ENCODE measurements around the gene TEX2. TPM values are rescaled to one million over a fixed set of nuclear protein-coding genes. Genes with fewer than 3 reads are reported as not detected.

The TEX2 gene
- total RNA-seq, 6 donors from 2014 or later: 42.3 to 96.1 (median 53.4) TPM

- no peak overlapping the region for H3K4me3 ChIP-seq
- H3K4me1 ChIP-seq: peaks cover 16 to 26% (median 20%) of the 10 kb centered on the region in 4 donors
- H3K27ac ChIP-seq: peak overlapping the region in 2 of 4 donors; percentile 59 to 66
- 69 to 83% methylated on average over 7 of the region's 7 CpGs for WGBS, 2 donors
- TF ChIP-seq POLR2AphosphoS5 (IDR thresholded peaks at IDR 0.05) (no peak), POLR2A (IDR thresholded peaks at IDR 0.05) (no peak), EP300 (IDR thresholded peaks at IDR 0.05) (no peak)
- TF ChIP-seq, protein P1, sequence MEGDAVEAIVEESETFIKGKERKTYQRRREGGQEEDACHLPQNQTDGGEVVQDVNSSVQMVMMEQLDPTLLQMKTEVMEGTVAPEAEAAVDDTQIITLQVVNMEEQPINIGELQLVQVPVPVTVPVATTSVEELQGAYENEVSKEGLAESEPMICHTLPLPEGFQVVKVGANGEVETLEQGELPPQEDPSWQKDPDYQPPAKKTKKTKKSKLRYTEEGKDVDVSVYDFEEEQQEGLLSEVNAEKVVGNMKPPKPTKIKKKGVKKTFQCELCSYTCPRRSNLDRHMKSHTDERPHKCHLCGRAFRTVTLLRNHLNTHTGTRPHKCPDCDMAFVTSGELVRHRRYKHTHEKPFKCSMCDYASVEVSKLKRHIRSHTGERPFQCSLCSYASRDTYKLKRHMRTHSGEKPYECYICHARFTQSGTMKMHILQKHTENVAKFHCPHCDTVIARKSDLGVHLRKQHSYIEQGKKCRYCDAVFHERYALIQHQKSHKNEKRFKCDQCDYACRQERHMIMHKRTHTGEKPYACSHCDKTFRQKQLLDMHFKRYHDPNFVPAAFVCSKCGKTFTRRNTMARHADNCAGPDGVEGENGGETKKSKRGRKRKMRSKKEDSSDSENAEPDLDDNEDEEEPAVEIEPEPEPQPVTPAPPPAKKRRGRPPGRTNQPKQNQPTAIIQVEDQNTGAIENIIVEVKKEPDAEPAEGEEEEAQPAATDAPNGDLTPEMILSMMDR (IDR thresholded peaks at IDR 0.05): no peak
- H3K36me3 ChIP-seq: no peaks in the 10 kb centered on the region
- DNase-seq: no peak
- no peaks in the 10 kb centered on the region for H3K9me3 ChIP-seq
- H3K27me3 ChIP-seq: no peaks in the 10 kb centered on the region
- no peak for ATAC-seq (ENCODE audit: low FRiP score in 2 of 2)
These were observed 14.9 kb upstream of the TEX2 start for GRCh38 chr17:64277831-64278562.

DNA sequence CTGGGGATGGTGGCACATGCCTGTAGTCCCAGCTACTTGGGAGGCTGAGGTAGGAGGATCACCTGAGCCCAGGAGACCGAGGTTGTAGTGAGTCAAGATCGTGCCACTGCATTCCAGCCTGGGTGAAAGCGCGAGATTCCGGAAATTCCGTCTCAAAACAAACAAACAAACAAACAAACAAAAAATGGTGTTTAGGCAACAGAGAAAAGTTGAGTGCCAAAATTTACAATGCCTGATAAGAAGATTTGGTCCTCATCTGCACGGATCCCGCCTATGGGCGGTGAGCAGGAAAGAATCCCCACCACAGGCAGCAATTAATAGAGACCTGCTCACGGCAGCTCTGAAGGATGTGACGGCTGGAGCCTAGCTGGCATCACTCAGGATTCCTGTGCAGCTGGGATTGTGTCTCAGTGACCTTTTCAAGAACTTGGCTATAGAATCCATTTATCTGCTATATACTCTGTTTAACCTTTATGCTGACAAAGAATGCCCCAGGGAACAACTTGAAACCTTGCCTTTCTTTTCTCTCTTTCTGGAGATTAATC lies 14.0 kb upstream of the TEX2 start:
- H3K27me3 ChIP-seq: no peaks in the 10 kb centered on the region
- H3K27ac ChIP-seq: peak overlapping the region in 2 of 4 donors; percentile 59 to 66
- DNase-seq (no peak), ATAC-seq (ENCODE audit: low FRiP score in 2 of 2) (no peak)
- WGBS, 2 donors: 81 to 91% methylated on average over 11 of the region's 11 CpGs
- no peak overlapping the region for H3K4me3 ChIP-seq
- no peaks in the 10 kb centered on the region for H3K9me3 ChIP-seq
- H3K36me3 ChIP-seq: no peaks in the 10 kb centered on the region
- TF ChIP-seq, protein P1 (IDR thresholded peaks at IDR 0.05): no peak
- no peak for TF ChIP-seq POLR2A (IDR thresholded peaks at IDR 0.05)
- no peak for TF ChIP-seq POLR2AphosphoS5 (IDR thresholded peaks at IDR 0.05)
- no peak for TF ChIP-seq EP300 (IDR thresholded peaks at IDR 0.05)
- H3K4me1 ChIP-seq: peaks cover 9 to 21% (median 15%) of the 10 kb centered on the region in 4 donors

GRCh38 chr17:64275016-64275415 lies 12.0 kb upstream of the TEX2 start:
- H3K4me3 ChIP-seq: no peak overlapping the region
- no peak for DNase-seq
- WGBS, 2 donors: 87 to 90% methylated on average over 3 of the region's 3 CpGs

GRCh38 chr17:64273006-64273405 lies 9.9 kb upstream of the TEX2 start:
- Histone ChIP-seq H3K4me1 (peaks cover 0 to 6% (median 5%) of the 10 kb centered on the region in 4 donors), H3K9me3 (no peaks in the 10 kb centered on the region), H3K4me3 (no peak overlapping the region), H3K27ac (no peak overlapping the region), H3K36me3 (no peaks in the 10 kb centered on the region), H3K27me3 (no peaks in the 10 kb centered on the region)
- TF ChIP-seq POLR2AphosphoS5 (IDR thresholded peaks at IDR 0.05): no peak
- no peak for TF ChIP-seq POLR2A (IDR thresholded peaks at IDR 0.05)
- no peak for TF ChIP-seq EP300 (IDR thresholded peaks at IDR 0.05)
- TF ChIP-seq, protein P1 (IDR thresholded peaks at IDR 0.05): no peak
- no peak for ATAC-seq (ENCODE audit: low FRiP score in 2 of 2)
- 62 to 71% methylated on average over 6 of the region's 6 CpGs for WGBS, 2 donors
- DNase-seq: no peak

More at GRCh38 chr17:64275016-64275415, 12.0 kb upstream of the TEX2 start:
- no peaks in the 10 kb centered on the region for H3K27me3 ChIP-seq
- no peaks in the 10 kb centered on the region for H3K36me3 ChIP-seq
- no peaks in the 10 kb centered on the region for H3K9me3 ChIP-seq
- ATAC-seq (ENCODE audit: low FRiP score in 2 of 2): no peak
- TF ChIP-seq, protein P1 (IDR thresholded peaks at IDR 0.05): no peak
- TF ChIP-seq EP300 (IDR thresholded peaks at IDR 0.05) (no peak), POLR2A (IDR thresholded peaks at IDR 0.05) (no peak), POLR2AphosphoS5 (IDR thresholded peaks at IDR 0.05) (no peak)
- H3K4me1 ChIP-seq: peaks cover 5 to 18% (median 12%) of the 10 kb centered on the region in 4 donors
- H3K27ac ChIP-seq: no peak overlapping the region
